CD4-positive, alpha-beta T cell (primary cell): ENCODE measurements around the gene FCER2. TPM values are rescaled to one million over a fixed set of nuclear protein-coding genes. Genes with fewer than 3 reads are reported as not detected.
A peak's percentile ranks its signal among the peaks of the same experiment; 100 is the strongest.

Source experiments
- ATAC-seq: fragments of 200-7000 bp; cut with Tn5 transposase; one replicate; pipeline ENCODE4 v1.10.0; 2022; ENCODE audit warnings: mild to moderate bottlenecking; ENCODE audit not compliant: poor library complexity
- CTCF ChIA-PET: fragments of 350-600 bp; sonication (Branson Sonifier 250); formaldehyde crosslinking; loops from one replicate; lab custom pipeline; 2021; ENCODE audit warnings: antibody characterized with exemption, inconsistent platforms; lab: Charles Lee
- POLR2A ChIA-PET: fragments of 350-600 bp; sonication (Branson Sonifier 250); formaldehyde crosslinking; loops from one replicate; lab custom pipeline; 2021; ENCODE audit warnings: antibody characterized with exemption, inconsistent platforms; lab: Charles Lee
- DNase-seq, 14 experiments: peaks; one replicate each; pipeline ENCODE4 v3.0.0-alpha.2; 2013 to 2020; ENCODE audit warnings: mixed read lengths in 2 of 14
- H3K27ac ChIP-seq, 2 donors: one replicate each; pipeline versions ENCODE4 v1.5.1 to v1.7.0; 2013; ENCODE audit warnings: low read length in 2 of 2, low read depth in 1 of 2, mild to moderate bottlenecking in 1 of 2
- H3K27me3 ChIP-seq, 2 experiments: 1 replicate in 1 of 2; 2 replicates in 1 of 2; pipeline versions ENCODE4 v1.6.1 to v1.7.0; 2013; ENCODE audit warnings: low read length in 2 of 2, control low read depth in 1 of 2, mild to moderate bottlenecking in 1 of 2, moderate library complexity in 1 of 2; ENCODE audit not compliant: insufficient read depth in 2 of 2, control insufficient read depth in 1 of 2
- H3K36me3 ChIP-seq: one replicate; pipeline ENCODE4 v1.6.1; 2013; ENCODE audit warnings: low read length, control low read depth; ENCODE audit not compliant: insufficient read depth
- H3K4me1 ChIP-seq: one replicate; pipeline ENCODE4 v1.6.1; 2013; ENCODE audit warnings: low read length, control low read depth; ENCODE audit not compliant: insufficient read depth
- H3K4me3 ChIP-seq: one replicate; pipeline ENCODE4 v1.5.1; 2013; ENCODE audit warnings: mild to moderate bottlenecking, low read length, moderate library complexity
- H3K9me3 ChIP-seq, 2 experiments: 1 replicate in 1 of 2; 2 replicates in 1 of 2; pipeline versions ENCODE4 v1.6.1 to v1.7.0; 2013; ENCODE audit warnings: low read length in 2 of 2, mild to moderate bottlenecking in 2 of 2, control low read depth in 1 of 2, moderate library complexity in 1 of 2; ENCODE audit not compliant: control insufficient read depth in 1 of 2, insufficient read depth in 1 of 2
- H3K27ac Mint-ChIP-seq: one replicate; pipeline ENCODE4 v1.8.0; 2020; ENCODE audit warnings: mixed read lengths
- H3K27me3 Mint-ChIP-seq: one replicate; pipeline ENCODE4 v1.8.0; 2021; ENCODE audit warnings: mixed read lengths
- H3K36me3 Mint-ChIP-seq: one replicate; pipeline ENCODE4 v1.8.0; 2021; ENCODE audit warnings: low read depth, mixed read lengths
- H3K4me1 Mint-ChIP-seq: one replicate; pipeline ENCODE4 v1.8.0; 2021; ENCODE audit warnings: low read depth, mixed read lengths
- H3K4me3 Mint-ChIP-seq: one replicate; pipeline ENCODE4 v1.8.0; 2020; ENCODE audit warnings: mild to moderate bottlenecking, mixed read lengths
- H3K9me3 Mint-ChIP-seq: one replicate; pipeline ENCODE4 v1.8.0; 2020; ENCODE audit warnings: mixed read lengths
- intact Hi-C, 2 experiments: fragments of 100-400 bp; cut with DNase I in 1 of 2; cut with micrococcal nuclease in 1 of 2; formaldehyde crosslinking; loops; one replicate each; pipeline versions ENCODE4 v1.15.1 to v1.9.0; 2023 to 2025; cut with DNase I, micrococcal nuclease
- total RNA-seq, 174 experiments: library from RNA in 2 of 174; stranded (reverse) in 2 of 174; gene quantifications; one replicate each; pipeline ENCODE4 v1.2.3 and lab custom pipeline; 2021 to 2026
- TF ChIP-seq, protein P1 (sequence below): fragments of 200-600 bp; IDR thresholded peaks from one replicate; pipeline ENCODE4 v1.8.0; 2022; ENCODE audit warnings: antibody characterized with exemption, mild to moderate bottlenecking

Gene FCER2
- total RNA-seq, 2 experiments from 2014 or later = not detected

DNA sequence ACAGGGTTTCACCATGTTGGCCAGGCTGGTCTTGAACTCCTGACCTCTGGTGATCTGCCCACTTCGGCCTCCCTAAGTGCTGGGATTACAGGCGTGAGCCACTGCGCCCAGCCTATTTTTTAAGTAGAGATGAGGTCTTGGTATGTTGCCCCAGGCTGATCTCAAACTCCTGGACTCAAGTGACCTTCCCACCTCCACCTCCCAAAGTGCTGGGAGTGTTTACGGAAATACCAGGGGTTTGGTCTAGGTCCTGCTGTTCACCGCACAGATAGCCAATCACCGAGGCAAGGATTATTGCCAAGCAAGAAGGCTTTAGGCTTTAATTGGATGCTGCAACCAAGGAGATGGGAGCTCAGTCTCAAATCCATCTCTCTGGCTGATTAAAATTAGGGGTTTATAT is 18.4 kb upstream of the FCER2 start:
- no peak overlapping the region for H3K27ac Mint-ChIP-seq
- H3K4me3 ChIP-seq = no peak overlapping the region
- peaks cover 0 to 5% of the 10 kb centered on the region in 2 experiments for H3K9me3 ChIP-seq
- intact Hi-C loops = no loop called here
- TF ChIP-seq, protein P1, sequence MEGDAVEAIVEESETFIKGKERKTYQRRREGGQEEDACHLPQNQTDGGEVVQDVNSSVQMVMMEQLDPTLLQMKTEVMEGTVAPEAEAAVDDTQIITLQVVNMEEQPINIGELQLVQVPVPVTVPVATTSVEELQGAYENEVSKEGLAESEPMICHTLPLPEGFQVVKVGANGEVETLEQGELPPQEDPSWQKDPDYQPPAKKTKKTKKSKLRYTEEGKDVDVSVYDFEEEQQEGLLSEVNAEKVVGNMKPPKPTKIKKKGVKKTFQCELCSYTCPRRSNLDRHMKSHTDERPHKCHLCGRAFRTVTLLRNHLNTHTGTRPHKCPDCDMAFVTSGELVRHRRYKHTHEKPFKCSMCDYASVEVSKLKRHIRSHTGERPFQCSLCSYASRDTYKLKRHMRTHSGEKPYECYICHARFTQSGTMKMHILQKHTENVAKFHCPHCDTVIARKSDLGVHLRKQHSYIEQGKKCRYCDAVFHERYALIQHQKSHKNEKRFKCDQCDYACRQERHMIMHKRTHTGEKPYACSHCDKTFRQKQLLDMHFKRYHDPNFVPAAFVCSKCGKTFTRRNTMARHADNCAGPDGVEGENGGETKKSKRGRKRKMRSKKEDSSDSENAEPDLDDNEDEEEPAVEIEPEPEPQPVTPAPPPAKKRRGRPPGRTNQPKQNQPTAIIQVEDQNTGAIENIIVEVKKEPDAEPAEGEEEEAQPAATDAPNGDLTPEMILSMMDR = no peak
- no peak for ATAC-seq
- H3K27me3 ChIP-seq = no peaks in the 10 kb centered on the region
- DNase-seq = no peak
- no peaks in the 10 kb centered on the region for H3K36me3 ChIP-seq
- CTCF ChIA-PET = no interaction called here
- no peaks in the 10 kb centered on the region for H3K4me1 Mint-ChIP-seq
- no peaks in the 10 kb centered on the region for H3K36me3 Mint-ChIP-seq
- H3K4me3 Mint-ChIP-seq = no peak overlapping the region
- H3K27me3 Mint-ChIP-seq = no peaks in the 10 kb centered on the region
- POLR2A ChIA-PET = no interaction called here
- H3K4me1 ChIP-seq = peaks cover 11% of the 10 kb centered on the region
- H3K9me3 Mint-ChIP-seq = no peaks in the 10 kb centered on the region
- H3K27ac ChIP-seq = no peak overlapping the region

DNA sequence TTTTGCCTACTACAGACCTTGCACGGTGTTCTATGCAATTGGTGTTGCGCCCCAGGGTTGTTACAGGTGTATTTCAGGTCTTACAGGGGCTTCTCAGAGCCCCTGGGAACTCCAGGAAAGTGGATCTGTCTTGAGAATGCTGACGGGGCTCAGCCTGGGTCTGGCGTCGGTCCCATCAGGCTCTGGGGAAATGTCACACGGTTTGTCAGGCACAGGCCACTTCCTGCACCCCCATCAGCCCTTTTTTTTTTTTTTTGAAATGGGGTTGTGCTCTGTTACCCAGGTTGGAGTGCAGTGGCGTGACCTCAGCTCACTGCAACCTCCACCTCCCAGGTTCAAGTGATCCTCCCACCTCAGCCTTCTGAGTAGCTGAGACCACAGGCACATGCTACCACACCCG is 16.7 kb upstream of the FCER2 start:
- Mint-ChIP-seq H3K36me3 (no peaks in the 10 kb centered on the region), H3K27ac (no peak overlapping the region), H3K9me3 (no peaks in the 10 kb centered on the region), H3K4me1 (no peaks in the 10 kb centered on the region), H3K27me3 (no peaks in the 10 kb centered on the region), H3K4me3 (no peak overlapping the region)
- peak in 3 of 14 experiments; percentile 5 to 39 (median 31) for DNase-seq
- Histone ChIP-seq H3K4me1 (peaks cover 11% of the 10 kb centered on the region), H3K4me3 (no peak overlapping the region), H3K9me3 (peaks cover 0 to 5% of the 10 kb centered on the region in 2 experiments), H3K27ac (no peak overlapping the region), H3K36me3 (no peaks in the 10 kb centered on the region), H3K27me3 (no peaks in the 10 kb centered on the region)
- ATAC-seq = peak; percentile 37
- POLR2A ChIA-PET = interaction anchor here (0.6 to 1.1 kb wide), 2 partner anchors 13 to 89 kb away, joined by 3 read pairs; partner anchors contain the start of genes PET100 and XAB2
- CTCF ChIA-PET = no interaction called here
- TF ChIP-seq, protein P1 = no peak
- intact Hi-C loops = loop anchor here in 1 of 2 experiments (2.0 kb wide), 1 partner anchor 14 kb away; no protein-coding TSS in a partner anchor

DNA sequence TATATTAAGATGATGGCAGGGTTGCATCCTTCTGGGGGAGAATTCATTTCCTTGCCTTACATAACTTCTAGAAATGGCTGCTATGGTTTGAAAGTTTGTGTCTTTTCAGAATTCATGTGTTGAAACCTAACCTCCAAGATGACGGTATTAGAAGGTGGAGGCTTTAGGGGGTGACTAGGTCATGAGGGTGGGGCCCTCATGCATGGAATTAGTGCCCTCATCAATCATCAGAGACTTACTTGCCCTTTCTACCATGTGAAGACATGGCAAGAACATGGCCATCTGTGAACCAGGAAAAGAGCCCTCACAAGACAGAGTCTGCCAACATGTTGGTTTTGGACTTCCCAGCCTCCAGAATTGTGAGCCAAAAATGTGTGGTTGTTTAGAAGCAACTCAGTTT is 14.8 kb upstream of the FCER2 start:
- H3K4me1 Mint-ChIP-seq = no peaks in the 10 kb centered on the region
- TF ChIP-seq, protein P1 = no peak
- ChIA-PET POLR2A (no interaction called here), CTCF (no interaction called here)
- Histone ChIP-seq H3K27me3 (no peaks in the 10 kb centered on the region), H3K4me1 (peaks cover 11% of the 10 kb centered on the region), H3K4me3 (no peak overlapping the region), H3K9me3 (peaks cover 0 to 5% of the 10 kb centered on the region in 2 experiments), H3K27ac (no peak overlapping the region), H3K36me3 (no peaks in the 10 kb centered on the region)
- H3K9me3 Mint-ChIP-seq = no peaks in the 10 kb centered on the region
- no peak for ATAC-seq
- no peaks in the 10 kb centered on the region for H3K27me3 Mint-ChIP-seq
- H3K27ac Mint-ChIP-seq = no peak overlapping the region
- intact Hi-C loops = no loop called here
- no peak overlapping the region for H3K4me3 Mint-ChIP-seq
- H3K36me3 Mint-ChIP-seq = no peaks in the 10 kb centered on the region
- DNase-seq = no peak
